Activated CD8-positive, alpha-beta memory T cell treated with anti-CD3 and anti-CD28 coated beads, Interleukin-2, amount 50 U/mL, for 1 hour (primary cell): ENCODE results near the gene ABCA4.

ENCODE experiments used
- DNase-seq: peaks from one replicate; pipeline ENCODE4 v3.0.0-alpha.2; 2020; ENCODE audit errors: extremely low read depth

ABCA4 gene

DNA sequence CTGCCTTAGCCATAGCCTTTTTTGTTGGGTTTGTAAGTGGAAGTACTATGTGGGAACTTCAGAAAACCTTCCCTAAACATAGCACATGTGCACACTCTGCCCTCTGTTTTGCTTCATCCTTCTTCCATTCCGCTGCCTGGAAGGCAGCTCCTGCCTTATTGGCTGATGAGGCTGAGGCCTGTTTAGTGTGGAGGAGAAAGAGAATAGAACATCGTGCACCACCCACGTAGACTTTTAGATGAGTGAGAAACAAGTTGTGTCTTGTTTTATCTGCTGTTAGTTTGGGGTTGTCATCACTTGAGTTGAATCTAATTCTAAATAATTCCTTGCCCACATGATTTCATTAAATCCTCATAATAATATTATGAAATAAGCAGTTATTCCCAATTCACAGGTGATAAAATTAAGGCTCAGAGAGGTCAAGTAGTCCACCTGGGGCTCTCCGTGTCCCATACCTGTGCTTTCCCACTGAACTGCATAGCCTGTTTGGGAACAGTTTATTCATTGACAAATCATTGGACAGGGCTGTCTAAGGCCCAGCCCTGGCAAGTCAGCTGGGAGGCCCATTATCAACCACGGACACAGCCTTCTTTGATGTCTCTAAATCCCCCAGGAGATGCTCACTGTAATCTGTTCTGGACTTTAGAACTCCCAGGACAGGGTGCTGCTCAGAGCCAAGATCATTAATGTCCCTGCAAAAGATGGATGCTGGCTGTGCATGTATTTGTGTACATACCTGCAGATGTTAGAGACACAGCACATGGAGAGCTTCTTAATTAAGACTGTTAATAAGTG, 93.0 kb downstream of the ABCA4 start:
- no peak for DNase-seq

DNA sequence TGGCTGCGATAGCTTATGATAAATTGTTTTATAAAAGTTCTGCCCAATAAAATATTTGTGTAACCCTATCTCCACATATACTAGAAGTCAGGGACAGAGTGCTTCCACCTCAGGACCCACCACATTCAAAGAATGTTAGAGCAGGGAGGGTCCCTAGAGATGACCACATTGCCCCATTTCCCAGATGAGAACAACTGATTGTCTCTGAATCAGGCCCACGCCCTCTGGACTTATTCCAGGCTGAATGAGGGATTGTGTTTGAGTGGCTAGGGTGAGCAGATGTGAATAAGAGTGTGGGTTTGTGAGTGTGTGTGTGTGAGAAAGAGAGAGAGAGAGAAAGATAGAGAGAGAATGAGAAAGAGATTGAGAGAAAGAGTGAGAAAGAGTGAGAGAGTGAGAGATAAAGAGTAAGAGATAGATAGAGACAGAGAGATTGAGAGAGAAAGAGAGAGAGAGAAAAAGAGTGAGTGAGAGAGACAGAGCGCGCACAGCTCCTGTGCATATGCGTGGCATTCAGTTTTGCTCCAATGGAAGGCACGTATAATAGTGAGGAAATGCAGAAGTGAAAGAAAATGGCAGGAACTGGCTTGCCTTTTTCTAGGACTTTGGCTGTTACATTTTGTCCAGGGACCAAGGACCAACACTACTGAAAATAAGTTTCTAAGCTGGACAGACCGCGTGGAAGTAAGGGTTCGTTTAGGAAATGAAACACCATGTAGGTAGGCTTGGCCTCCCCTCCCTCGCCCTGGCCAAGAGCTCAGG, 94.1 kb downstream of the ABCA4 start:
- DNase-seq, result no peak

DNA sequence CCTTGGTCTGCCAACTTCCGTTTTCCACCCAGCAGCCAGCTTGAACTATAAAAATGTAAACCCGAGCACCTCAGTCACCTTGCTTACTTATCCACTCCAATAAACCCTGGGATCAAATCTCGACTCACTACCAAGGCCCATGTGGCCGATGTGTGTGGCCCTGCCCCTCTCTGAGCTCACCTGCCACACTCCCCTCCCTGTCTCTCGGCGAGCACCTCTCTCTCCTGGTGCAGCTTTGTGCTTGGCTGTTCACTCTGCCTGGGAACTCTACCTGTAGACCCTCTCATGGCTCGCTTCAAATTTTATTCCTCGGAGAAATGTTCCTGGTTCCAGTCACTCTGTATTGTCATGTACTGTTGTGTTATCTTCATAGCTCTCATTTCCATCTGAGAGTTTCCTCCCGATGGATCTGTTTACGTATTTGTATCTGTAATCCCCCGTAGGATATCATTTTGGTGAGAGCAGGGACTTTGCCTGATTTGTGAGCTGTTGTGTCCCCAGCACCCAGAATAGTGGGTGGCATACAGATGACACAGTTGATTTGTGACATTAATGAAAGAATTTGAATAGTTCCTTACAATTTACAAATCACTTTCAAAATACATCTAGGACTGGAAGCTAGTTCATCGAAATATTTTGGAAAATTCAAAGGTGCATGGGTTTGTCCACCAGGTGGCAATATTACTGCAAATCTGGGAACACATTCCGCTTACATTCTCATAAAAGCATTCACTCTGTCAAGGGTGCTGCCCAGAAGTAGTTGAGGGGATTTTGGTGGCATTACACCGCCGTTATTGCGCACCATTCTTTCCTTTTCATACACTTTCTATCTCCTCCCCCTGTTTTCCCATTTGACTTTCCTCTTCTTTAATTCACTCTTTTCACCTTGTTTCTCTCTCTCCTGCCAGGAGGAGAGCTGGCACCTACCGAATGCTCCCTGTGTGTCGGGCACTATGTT, 95.3 kb downstream of the ABCA4 start:
- DNase-seq, result no peak

DNA sequence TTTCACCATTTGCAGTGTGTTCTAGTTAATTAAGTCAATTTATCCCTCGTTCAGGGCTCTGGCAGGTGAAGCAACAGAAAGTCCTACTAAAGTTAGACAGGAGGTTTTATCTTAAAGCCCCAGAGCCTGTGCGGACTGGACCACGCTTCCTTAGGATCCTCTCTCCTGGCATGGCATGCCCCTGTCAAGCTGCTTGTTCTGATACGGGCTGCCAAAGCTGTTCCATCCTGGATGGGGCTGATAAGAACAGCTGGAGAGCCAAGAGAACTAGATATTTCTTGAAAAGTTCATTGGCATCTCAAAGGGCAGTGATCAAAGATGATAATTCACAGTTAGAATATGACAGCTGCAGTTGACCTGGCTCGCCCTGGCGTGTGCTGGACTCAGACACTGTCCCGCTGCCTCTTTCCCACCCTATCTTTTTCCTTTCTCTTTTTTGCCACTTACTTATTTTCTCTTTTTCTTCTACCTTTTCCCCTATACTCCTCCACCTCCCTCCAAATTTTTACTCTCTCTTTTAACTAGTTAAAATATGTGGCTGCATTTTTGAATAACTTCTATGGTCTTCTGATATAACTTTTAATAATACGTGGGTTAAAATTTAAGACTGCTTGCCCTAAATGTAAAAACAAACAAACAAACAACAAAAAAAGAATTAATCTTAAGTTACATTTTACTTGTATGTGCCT, 96.7 kb downstream of the ABCA4 start:
- no peak for DNase-seq

DNA sequence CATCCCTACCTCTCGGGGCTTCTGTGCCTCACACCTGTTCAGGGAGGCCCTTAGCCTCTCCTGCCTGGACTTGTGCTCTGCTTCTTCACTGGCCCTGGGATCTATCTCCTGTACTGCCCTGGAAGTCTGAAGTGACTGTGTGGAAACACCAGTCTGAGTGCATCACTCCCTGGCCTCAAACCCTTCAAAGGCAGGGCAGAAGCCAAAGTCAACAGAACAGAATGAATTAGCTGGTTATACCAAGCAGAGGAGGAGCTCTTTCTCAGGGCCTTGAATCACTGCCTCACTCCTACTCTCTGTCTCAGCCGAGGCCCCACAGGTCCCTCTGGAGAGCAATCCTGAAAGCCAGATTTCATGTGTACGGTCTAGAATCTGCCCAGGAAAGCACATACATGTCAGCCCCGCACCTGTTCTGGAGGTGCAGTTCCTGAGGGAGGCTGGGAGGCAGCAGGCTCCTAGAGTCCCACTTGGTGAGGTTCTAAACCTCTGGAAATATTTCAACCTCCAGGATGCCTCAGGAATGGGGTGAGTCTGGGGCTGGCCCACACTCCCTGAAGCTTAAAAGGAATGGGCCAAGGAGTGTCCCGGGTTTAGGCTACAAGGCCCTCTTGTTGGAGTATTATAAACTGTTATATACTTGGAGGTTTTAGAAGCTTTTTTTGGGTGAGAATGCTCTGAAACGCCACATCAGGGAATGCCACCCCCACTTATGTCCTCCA, 98.3 kb downstream of the ABCA4 start:
- no peak for DNase-seq

DNA sequence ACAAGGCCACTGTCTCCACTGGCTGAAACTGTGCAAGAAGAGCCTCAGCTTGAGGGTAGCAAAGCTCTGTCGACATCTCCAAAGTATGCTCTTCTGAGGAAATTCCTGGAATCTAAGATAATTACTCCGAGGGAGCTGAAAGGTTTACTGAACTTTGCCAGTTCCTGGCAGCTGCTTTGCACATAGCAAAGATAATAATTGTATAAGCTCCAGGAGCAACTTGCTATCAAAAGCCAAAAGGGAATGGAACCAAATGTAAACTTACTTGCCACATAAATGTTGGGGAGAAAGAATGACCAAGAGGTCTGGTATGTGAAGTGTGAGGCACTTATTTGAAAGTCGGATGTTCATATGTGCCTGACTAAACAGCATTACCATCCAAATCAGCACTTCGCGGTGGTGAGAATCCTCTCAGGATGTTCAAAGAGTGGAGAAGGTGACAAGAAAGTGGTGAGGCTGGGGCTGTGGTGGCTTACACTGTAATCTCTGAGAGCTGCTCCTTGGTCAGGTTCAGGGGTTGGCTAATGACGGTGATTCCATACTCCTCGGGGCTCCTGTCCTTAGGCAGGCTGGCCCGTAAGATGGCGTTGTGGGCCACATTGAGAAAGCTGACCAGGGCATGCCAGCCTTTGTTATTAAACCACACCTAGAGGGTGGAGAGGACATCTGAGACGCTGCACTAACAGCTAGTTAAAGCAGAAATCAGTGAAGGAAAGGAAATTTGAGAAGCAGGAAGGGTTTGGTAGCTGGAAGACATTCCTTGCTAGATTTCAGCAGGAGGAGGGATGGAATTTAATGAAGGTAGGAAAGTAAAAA, 100.0 kb downstream of the ABCA4 start:
- no peak for DNase-seq

DNA sequence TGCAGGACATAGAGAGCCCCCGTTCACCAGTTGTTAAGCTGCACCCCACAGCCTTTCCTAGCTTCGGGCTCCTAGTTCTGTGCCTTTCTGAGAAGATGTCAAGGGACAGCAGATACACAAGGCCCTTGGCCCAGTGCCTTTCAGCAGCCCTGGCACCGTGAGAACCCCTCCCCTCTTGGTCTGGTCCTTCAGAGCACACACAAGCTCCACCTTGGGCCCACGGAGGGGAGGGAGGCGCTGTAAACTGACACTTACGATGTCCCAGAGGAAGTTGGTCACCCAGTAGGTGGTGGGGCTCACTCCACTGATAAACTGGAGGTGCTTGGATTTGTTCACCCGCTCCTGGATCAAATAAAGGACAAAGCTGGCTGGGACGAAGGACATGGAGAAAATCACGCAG, 101.6 kb downstream of the ABCA4 start:
- no peak for DNase-seq

DNA sequence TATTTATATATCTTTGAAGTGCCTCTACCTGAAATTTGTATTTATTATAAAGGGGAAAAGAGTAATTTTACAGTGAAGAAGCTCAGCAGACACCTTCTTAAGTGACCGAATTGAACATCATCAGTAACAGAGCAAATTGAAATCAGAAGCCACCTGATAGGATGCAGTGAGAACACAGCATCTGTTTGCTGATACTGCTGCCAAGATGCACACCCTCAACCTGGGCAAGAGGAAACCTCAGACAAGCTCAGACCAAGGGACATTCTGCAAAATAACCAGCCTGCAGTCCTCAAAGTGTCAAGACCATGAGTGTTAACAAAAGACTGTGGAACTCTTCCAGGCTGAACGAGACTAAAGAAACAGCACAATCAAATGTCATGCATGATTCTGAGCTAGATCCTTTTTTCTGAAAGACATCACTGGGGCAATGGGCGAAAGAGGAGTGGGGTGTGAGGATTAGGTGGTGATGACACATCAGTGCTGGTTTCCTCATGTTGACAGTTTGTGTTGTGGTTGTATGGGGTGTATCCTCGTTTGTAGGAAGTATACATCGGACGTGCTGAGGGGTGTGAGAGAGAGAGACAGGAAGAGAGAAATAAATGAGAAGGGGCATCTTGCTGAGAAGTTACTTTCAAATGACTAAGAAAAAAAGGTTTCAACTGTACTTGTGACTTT, 103.7 kb downstream of the ABCA4 start:
- no peak for DNase-seq

DNA sequence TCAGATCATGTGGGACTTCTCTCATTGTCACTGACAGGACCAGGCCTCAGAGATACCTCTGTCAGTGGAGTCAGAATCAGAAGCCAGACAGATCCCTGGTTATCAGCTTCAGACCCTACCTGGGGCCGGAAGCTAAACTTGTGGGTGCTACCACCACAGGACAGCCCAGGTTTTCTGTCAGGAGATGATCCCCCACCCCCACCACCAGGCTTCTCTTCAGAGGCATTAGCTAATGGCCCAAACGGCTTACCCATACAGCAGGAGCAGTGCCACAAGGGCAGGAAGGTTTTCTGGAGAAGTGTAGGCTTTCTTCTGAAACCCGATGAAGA, 105.5 kb downstream of the ABCA4 start:
- DNase-seq, result no peak

DNA sequence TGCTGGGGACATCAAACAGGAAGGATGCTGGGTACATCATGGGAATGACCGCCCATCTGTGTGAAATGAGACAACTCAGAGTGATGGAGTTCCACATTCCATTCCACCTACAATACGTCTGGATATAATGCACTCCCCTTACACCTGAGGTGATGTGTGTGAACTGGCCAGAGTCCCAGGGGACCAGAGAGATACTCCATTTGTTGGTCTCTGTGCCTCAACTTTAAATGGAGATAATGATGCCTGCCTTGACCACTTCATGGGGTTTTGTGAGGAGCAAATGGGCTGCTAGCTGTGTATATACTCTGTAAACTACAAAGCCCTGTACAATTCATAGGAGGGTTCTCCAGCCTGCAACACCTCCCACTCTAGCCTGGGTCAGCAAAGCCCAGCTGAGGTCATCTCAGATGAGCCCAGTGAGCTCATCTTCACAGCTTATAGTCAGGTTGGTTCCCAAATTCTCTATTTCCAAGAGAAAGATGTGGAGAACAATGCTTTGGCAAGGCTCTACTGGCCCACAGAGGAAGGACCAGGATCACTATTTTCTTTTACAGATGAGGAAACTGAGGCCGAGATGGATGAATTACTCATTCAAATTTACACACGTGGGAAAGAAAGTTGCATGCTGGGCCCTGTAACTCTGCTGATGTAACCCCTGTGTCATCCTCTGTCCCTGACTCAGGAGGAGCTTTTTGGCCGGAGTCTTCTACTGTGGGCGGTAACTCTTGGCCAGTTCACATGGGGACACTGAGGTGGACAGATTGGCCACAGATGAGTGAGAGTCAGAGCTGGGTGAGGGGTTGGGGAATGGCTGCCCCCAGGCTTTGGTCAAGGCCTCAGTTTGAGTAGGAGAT, 106.1 kb downstream of the ABCA4 start:
- DNase-seq, result no peak

DNA sequence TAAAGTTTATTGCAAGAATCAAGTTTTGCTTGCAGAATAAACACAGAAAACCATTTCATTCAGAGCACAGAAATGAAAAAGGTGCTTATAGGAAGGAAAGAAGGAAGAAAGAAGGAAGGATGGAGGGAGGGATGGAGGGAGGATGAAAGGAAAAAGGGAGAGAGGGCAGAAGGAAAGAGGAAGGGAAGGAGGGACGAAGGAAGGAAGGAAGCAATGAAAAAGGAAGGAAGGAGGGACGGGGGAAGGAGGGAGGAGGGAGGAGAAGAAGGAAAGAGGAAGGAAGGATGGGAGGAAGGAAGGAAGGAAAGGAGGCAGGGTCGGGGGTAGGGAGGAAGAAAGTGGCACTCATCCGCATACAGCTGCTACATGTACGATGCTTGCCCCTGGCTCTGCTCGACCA, 106.9 kb downstream of the ABCA4 start:
- no peak for DNase-seq

DNA sequence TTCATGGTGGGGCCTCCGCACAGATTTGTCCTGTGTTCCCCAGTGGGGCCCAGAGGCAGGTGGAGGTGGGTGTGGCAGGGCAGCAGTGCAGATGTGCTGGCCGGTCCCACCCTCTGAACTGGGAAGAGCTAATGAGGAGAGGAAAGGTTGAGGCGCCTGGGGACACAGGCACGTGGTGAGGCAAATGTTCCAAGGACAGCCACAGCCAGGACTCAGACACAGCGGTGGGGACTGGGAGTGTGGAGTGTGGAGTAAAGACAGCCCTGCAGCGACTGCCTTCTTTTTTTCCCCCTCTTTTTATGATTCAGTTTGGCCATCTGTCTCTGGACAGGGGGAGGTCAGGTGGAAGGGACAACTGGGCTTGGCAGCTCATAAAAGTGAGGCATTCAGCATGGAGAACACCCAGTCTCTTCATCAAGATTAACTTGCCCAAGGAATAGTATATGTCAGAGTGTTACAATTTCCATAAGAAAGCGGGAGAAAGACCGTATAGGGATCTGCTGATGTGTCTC, 107.5 kb downstream of the ABCA4 start:
- no peak for DNase-seq

DNA sequence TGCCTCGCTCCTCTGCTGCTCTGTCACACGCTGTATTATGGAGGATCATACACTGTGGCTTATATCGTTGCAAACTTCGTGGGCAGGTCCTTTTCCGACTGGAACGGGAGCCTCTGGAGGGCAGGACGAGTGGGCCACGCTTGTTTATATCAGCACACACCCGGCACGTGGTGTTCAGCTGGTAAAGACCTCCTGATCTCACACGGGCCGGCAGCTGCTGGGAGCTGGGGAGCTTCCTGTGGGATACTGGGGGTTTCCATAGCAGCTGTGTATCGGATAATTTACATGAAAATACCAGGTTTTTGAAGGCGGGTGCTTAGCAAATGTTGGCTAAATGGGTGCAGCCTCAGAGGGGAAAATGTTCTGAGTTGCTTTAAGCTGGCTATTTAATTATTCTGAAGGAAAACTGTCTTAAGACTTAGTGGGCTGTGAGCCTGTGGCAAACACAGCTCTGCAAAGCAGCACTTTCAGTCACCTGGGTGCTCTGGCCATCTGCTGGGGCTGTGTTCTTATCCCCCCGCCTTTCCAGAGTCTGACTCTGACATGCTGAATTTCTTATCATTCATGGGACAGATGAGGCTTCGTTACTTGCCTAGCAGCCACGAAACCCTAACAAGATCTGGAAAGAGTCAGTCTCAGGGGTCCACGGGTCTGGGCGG, 108.1 kb downstream of the ABCA4 start:
- DNase-seq, result no peak

DNA sequence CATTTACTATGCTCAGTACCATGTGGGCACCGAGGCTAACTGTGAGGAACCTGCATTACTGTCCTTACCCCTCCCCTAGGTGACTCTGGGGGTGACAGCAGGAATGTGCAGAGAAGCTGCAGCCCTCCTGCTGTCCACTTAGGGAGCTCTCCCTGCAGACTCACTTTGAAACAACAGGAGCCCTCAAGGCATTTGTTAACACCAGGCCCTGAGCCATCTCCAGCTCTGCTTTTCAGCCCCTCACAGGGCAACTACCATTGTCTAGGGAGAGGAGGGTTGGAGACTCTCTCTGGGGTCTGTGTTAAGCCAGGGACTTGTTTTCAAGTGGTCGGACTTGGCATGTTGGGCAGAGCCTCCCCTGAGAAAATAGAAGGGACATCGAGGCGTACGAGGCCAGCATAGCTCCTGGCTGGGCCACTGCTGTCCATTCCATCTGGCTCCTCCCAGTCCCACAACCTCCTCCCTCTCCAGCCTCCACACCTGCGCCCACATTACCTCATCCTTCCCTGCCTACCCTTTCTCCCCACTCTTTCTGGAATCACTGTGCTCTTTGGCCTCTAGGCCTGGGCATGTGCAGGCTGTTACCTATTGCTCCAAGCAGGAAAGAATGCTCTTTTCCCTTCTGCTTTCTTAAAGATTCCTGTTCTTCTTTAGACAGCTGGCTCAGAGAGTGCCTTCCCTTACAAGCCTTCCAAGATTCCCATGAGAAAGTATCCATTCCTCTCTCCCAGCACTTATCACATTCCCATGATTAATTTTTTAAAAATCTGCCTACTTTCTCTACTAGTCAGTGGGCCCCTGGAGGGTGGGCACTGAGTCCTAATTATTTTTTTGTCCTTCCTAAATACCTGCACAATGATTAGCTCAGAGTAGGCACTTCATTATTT, 109.0 kb downstream of the ABCA4 start:
- DNase-seq, result no peak

DNA sequence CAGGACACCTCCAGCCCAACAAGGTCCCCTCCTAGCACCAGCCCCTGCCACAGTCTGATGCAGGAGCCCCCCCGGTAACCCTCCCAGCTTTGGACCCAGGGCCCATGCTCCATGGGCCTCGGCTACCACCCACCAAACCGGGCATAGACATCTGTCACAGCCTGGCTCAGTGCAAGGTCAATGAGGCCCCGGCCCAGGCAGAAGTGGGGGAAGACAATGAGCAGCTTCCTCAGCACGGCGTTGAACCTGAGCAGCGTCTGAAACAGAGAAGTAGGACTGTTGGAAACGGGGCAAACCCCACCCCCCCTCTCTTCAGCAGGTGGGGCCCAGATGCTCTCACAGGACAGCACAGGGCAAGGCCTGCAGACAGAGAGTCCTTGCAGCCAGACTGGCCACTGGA, 109.8 kb downstream of the ABCA4 start:
- no peak for DNase-seq

DNA sequence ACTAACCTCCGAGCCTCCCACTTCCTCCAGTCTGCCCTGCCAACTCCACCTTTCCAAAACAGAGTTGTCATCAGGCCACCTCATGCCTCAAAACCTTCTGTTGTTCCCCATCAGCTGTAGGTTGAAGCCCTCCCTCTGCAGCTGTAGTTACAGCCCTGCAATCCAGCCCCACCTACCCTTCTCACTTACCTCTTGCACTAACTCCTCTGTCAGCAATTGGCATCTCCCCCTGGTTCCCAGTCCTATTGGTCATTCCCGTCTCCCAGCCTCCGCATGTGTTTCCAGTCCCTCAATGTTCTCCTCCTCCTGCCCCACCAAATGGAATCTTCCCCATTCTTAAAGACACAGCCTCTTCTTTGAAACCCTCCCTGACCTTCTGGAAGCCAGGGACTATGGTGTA, 111.6 kb downstream of the ABCA4 start:
- no peak for DNase-seq

DNA sequence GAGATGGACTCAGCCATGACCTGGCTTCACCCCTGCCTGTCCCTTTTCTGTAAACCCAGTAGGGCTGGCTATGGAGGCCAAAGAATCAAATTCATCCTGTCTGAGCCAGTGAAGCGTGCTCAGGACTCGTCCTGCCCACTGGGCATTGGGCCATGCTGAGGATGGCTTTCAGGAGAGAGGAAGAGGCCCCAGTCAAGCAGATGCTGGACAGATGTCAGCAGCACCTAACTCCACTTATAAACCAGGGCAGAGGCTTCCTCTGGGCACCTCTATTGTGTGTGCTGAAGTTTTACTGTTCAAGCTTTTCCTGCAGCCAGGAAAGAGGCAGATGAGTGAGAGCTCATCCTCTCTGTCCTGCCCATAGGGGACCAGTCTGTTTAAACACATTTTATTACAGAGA, 114.3 kb downstream of the ABCA4 start:
- DNase-seq, result no peak
